ENCODE data around the gene RFX6.

Gene RFX6

GRCh38 chr6:116924245-116924644, 47.2 kb downstream of the RFX6 start:
- Histone ChIP-seq H2BK5ac (ENCODE audit: low read depth, low read length, poor library complexity) (no peak overlapping the region), H3K14ac (ENCODE audit: low read length) (no peak overlapping the region), H2AFZ (ENCODE audit: insufficient read depth, low read length, poor library complexity) (no peak overlapping the region), H3K27ac (ENCODE audit: low read depth, low read length) (no peak overlapping the region), H3K18ac (ENCODE audit: low read length) (no peak overlapping the region), H4K12ac (ENCODE audit: low read depth, low read length) (no peak overlapping the region), H3K36me3 (ENCODE audit: control insufficient read depth in 1 of 2, insufficient read depth in 2 of 2, low read length in 2 of 2) (no peaks in the 10 kb centered on the region), H3K4me2 (ENCODE audit: low read length) (no peak overlapping the region), H3K4me1 (ENCODE audit: control insufficient read depth in 1 of 2, insufficient read depth in 2 of 2, low read length in 2 of 2) (no peaks in the 10 kb centered on the region), H3K4ac (ENCODE audit: low read depth, low read length) (no peak overlapping the region), H2BK12ac (ENCODE audit: low read length) (no peak overlapping the region), H3K79me2 (ENCODE audit: control insufficient read depth, insufficient read depth, low read length, poor library complexity) (no peaks in the 10 kb centered on the region), H4K8ac (ENCODE audit: low read depth, low read length) (no peak overlapping the region), H3K27me3 (ENCODE audit: insufficient read depth, low read length) (no peaks in the 10 kb centered on the region), H3K9ac (ENCODE audit: low read length) (no peak overlapping the region), H4K91ac (ENCODE audit: low read depth, low read length) (no peak overlapping the region), H3K9me3 (ENCODE audit: insufficient read depth, low read depth, low read length) (no peaks in the 10 kb centered on the region), H3K79me1 (ENCODE audit: low read length) (no peaks in the 10 kb centered on the region), H3K23ac (ENCODE audit: low read length) (no peak overlapping the region), H3K4me3 (ENCODE audit: low read depth, low read length) (no peak overlapping the region), H2BK120ac (ENCODE audit: insufficient read depth, low read length, poor library complexity) (no peak overlapping the region), H2AK5ac (ENCODE audit: low read length) (no peak overlapping the region)
- DNase-seq: no peak
- no CpG with 5 or more reads among the region's 2 CpGs for WGBS (ENCODE audit: extremely low coverage, insufficient coverage, insufficient read length)

GRCh38 chr6:116925088-116925794, 48.2 kb downstream of the RFX6 start:
- H2AK5ac ChIP-seq (ENCODE audit: low read length): no peak overlapping the region
- no peaks in the 10 kb centered on the region for H3K9me3 ChIP-seq (ENCODE audit: insufficient read depth, low read depth, low read length)
- H3K23ac ChIP-seq (ENCODE audit: low read length): no peak overlapping the region
- H3K9ac ChIP-seq (ENCODE audit: low read length): no peak overlapping the region
- H2AFZ ChIP-seq (ENCODE audit: insufficient read depth, low read length, poor library complexity): no peak overlapping the region
- H3K14ac ChIP-seq (ENCODE audit: low read length): no peak overlapping the region
- H2BK120ac ChIP-seq (ENCODE audit: insufficient read depth, low read length, poor library complexity): no peak overlapping the region
- H3K79me1 ChIP-seq (ENCODE audit: low read length): no peaks in the 10 kb centered on the region
- no peak for DNase-seq
- H3K4ac ChIP-seq (ENCODE audit: low read depth, low read length): no peak overlapping the region
- no CpG with 5 or more reads among the region's 10 CpGs for WGBS (ENCODE audit: extremely low coverage, insufficient coverage, insufficient read length)
- no peaks in the 10 kb centered on the region for H3K4me1 ChIP-seq (ENCODE audit: control insufficient read depth in 1 of 2, insufficient read depth in 2 of 2, low read length in 2 of 2)
- H3K4me2 ChIP-seq (ENCODE audit: low read length): no peak overlapping the region
- H3K36me3 ChIP-seq (ENCODE audit: control insufficient read depth in 1 of 2, insufficient read depth in 2 of 2, low read length in 2 of 2): no peaks in the 10 kb centered on the region
- H2BK12ac ChIP-seq (ENCODE audit: low read length): no peak overlapping the region
- no peak overlapping the region for H3K4me3 ChIP-seq (ENCODE audit: low read depth, low read length)
- no peak overlapping the region for H2BK5ac ChIP-seq (ENCODE audit: low read depth, low read length, poor library complexity)
- no peaks in the 10 kb centered on the region for H3K79me2 ChIP-seq (ENCODE audit: control insufficient read depth, insufficient read depth, low read length, poor library complexity)
- no peak overlapping the region for H4K8ac ChIP-seq (ENCODE audit: low read depth, low read length)
- no peak overlapping the region for H3K27ac ChIP-seq (ENCODE audit: low read depth, low read length)
- H3K18ac ChIP-seq (ENCODE audit: low read length): no peak overlapping the region
- no peak overlapping the region for H4K91ac ChIP-seq (ENCODE audit: low read depth, low read length)
- H3K27me3 ChIP-seq (ENCODE audit: insufficient read depth, low read length): no peaks in the 10 kb centered on the region
- no peak overlapping the region for H4K12ac ChIP-seq (ENCODE audit: low read depth, low read length)

DNA sequence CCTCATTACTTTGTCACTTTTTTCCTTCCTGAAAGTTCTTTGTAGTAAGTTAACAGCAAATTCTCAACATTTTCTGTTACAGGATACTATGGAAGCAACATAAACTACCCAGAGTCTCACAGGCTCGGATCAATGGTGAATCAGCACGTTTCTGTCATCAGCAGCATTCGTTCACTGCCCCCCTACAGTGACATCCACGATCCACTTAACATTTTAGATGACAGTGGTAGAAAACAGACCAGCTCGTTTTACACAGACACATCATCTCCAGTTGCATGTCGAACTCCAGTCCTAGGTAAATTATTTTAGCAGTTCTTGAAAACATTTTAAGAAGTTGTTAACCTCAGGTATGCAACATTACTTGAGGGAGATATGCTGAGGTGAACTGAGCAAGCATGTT, 51.6 kb downstream of the RFX6 start:
- DNase-seq: no peak
- WGBS (ENCODE audit: extremely low coverage, insufficient coverage, insufficient read length): no CpG with 5 or more reads among the region's 6 CpGs
- Histone ChIP-seq H2BK12ac (ENCODE audit: low read length) (no peak overlapping the region), H3K9ac (ENCODE audit: low read length) (no peak overlapping the region), H3K27ac (ENCODE audit: low read depth, low read length) (no peak overlapping the region), H3K36me3 (ENCODE audit: control insufficient read depth in 1 of 2, insufficient read depth in 2 of 2, low read length in 2 of 2) (no peaks in the 10 kb centered on the region), H4K8ac (ENCODE audit: low read depth, low read length) (no peak overlapping the region), H3K9me3 (ENCODE audit: insufficient read depth, low read depth, low read length) (no peaks in the 10 kb centered on the region), H4K91ac (ENCODE audit: low read depth, low read length) (no peak overlapping the region), H3K18ac (ENCODE audit: low read length) (no peak overlapping the region), H4K12ac (ENCODE audit: low read depth, low read length) (no peak overlapping the region), H3K79me1 (ENCODE audit: low read length) (no peaks in the 10 kb centered on the region), H3K14ac (ENCODE audit: low read length) (no peak overlapping the region), H3K79me2 (ENCODE audit: control insufficient read depth, insufficient read depth, low read length, poor library complexity) (no peaks in the 10 kb centered on the region), H3K4ac (ENCODE audit: low read depth, low read length) (no peak overlapping the region), H2AFZ (ENCODE audit: insufficient read depth, low read length, poor library complexity) (no peak overlapping the region), H3K27me3 (ENCODE audit: insufficient read depth, low read length) (no peaks in the 10 kb centered on the region), H2BK5ac (ENCODE audit: low read depth, low read length, poor library complexity) (no peak overlapping the region), H3K23ac (ENCODE audit: low read length) (no peak overlapping the region), H2BK120ac (ENCODE audit: insufficient read depth, low read length, poor library complexity) (no peak overlapping the region), H2AK5ac (ENCODE audit: low read length) (no peak overlapping the region), H3K4me2 (ENCODE audit: low read length) (no peak overlapping the region), H3K4me1 (ENCODE audit: control insufficient read depth in 1 of 2, insufficient read depth in 2 of 2, low read length in 2 of 2) (no peaks in the 10 kb centered on the region), H3K4me3 (ENCODE audit: low read depth, low read length) (no peak overlapping the region)

DNA sequence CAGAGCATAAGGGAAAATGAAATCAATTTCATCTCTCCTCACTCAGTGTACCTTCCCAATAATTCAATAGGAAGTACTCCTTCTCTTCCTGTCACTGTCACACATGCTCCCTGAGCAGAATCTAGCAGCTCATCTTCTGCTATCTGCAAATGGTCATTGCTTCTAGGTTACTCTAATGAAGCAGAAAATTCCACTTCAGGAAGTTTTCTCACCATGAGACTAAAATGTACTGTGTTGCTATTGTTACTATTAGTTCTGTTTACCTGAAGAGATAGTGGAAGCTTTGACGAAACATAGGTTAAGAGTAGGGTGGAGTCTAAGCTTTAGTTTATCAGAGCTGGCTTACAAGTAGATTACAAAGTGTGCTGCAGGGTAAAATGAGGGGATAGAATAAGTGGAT, 52.8 kb downstream of the RFX6 start:
- Histone ChIP-seq H3K79me2 (ENCODE audit: control insufficient read depth, insufficient read depth, low read length, poor library complexity) (no peaks in the 10 kb centered on the region), H3K9me3 (ENCODE audit: insufficient read depth, low read depth, low read length) (no peaks in the 10 kb centered on the region), H4K8ac (ENCODE audit: low read depth, low read length) (no peak overlapping the region), H2BK120ac (ENCODE audit: insufficient read depth, low read length, poor library complexity) (no peak overlapping the region), H3K14ac (ENCODE audit: low read length) (no peak overlapping the region), H3K4me3 (ENCODE audit: low read depth, low read length) (no peak overlapping the region), H3K79me1 (ENCODE audit: low read length) (no peaks in the 10 kb centered on the region), H2BK12ac (ENCODE audit: low read length) (no peak overlapping the region), H3K36me3 (ENCODE audit: control insufficient read depth in 1 of 2, insufficient read depth in 2 of 2, low read length in 2 of 2) (no peaks in the 10 kb centered on the region), H3K4me1 (ENCODE audit: control insufficient read depth in 1 of 2, insufficient read depth in 2 of 2, low read length in 2 of 2) (no peaks in the 10 kb centered on the region), H3K4me2 (ENCODE audit: low read length) (no peak overlapping the region), H3K9ac (ENCODE audit: low read length) (no peak overlapping the region), H3K18ac (ENCODE audit: low read length) (no peak overlapping the region), H3K23ac (ENCODE audit: low read length) (no peak overlapping the region), H2BK5ac (ENCODE audit: low read depth, low read length, poor library complexity) (no peak overlapping the region), H3K27ac (ENCODE audit: low read depth, low read length) (no peak overlapping the region), H4K91ac (ENCODE audit: low read depth, low read length) (no peak overlapping the region), H3K4ac (ENCODE audit: low read depth, low read length) (no peak overlapping the region), H2AFZ (ENCODE audit: insufficient read depth, low read length, poor library complexity) (no peak overlapping the region), H4K12ac (ENCODE audit: low read depth, low read length) (no peak overlapping the region), H2AK5ac (ENCODE audit: low read length) (no peak overlapping the region), H3K27me3 (ENCODE audit: insufficient read depth, low read length) (no peaks in the 10 kb centered on the region)
- DNase-seq: no peak
- no CpG with 5 or more reads among the region's 1 CpG for WGBS (ENCODE audit: extremely low coverage, insufficient coverage, insufficient read length)

Data from trophoblast cell (in vitro differentiated cells and primary cell).